ENCODE results near the gene SLC51B.

Gene SLC51B

DNA sequence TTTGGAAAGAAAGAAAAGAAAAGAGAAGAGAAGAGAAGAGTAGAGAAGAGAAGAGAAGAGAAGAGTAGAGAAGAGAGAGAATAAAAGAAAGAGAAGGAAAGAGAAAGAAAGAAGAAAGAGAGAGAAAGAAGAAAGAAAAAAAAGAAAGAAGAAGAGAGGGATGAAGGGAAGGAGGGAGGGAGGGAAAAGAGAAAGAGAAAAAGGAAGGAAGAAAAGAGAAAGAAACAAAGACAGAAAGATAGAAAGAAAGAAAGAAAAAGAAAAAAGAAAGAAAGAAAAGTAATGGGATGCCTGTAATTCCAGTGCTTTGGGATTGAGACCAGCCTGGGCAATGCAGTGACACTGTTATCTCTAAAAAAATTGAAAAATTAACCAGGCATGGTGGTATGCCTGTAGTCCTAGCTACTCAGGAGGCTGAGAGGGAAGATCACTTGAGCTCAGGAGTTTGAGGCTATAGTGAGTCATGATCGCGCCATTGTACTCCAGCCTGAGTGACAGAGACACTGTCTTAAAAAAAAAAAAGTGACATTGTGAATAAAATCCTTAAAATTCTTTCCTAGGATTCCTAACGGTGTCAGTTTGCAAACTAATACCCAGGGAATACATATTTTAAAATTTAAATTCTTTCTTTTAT, 20.9 kb downstream of the SLC51B start:
- TF ChIP-seq, protein P1, sequence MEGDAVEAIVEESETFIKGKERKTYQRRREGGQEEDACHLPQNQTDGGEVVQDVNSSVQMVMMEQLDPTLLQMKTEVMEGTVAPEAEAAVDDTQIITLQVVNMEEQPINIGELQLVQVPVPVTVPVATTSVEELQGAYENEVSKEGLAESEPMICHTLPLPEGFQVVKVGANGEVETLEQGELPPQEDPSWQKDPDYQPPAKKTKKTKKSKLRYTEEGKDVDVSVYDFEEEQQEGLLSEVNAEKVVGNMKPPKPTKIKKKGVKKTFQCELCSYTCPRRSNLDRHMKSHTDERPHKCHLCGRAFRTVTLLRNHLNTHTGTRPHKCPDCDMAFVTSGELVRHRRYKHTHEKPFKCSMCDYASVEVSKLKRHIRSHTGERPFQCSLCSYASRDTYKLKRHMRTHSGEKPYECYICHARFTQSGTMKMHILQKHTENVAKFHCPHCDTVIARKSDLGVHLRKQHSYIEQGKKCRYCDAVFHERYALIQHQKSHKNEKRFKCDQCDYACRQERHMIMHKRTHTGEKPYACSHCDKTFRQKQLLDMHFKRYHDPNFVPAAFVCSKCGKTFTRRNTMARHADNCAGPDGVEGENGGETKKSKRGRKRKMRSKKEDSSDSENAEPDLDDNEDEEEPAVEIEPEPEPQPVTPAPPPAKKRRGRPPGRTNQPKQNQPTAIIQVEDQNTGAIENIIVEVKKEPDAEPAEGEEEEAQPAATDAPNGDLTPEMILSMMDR (conservative IDR thresholded peaks at IDR 0.05; ENCODE audit: low read depth, low read length) = no peak
- no peak for DNase-seq (ENCODE audit: low read depth)

DNA sequence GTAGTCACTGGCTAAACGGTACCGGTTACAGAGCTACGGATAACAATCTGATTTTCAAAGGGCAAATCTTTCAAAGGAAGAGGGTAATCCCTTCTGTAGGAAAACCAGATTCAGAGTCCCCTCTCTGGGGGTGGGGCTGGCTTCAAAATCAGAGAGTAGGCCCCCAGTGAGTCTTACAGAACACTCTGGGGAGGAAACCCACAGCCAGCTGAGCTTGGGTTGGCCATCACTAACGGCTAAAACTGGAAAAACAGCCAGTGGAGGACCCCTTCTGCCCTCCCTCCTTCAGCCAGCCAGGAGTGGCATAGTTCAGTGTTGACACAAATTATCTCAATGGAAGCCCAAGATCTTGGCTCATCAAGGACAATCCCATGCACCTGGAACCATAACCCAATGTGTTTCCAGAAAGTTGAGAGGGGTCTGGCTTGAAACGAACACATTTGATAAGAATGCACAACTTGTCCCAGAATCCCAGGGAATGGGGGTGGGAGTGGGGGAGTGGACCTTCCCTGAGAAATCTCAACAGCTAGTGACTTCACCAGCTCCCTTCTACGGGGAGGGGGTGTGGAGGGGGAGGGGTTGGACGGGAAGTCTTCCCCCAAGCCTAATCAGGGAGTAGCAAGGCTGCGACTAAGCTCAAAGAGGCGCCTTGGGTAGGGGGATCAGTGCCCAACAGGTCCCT, 21.6 kb downstream of the SLC51B start:
- no peak overlapping the region for H3K4me3 ChIP-seq (ENCODE audit: low read depth, low read length)
- TF ChIP-seq, protein P1 (conservative IDR thresholded peaks at IDR 0.05; ENCODE audit: low read depth, low read length) = no peak
- no peak for DNase-seq (ENCODE audit: low read depth)

More for the DNA sequence above, 20.9 kb downstream of the SLC51B start:
- H3K4me3 ChIP-seq (ENCODE audit: low read depth, low read length) = no peak overlapping the region

DNA sequence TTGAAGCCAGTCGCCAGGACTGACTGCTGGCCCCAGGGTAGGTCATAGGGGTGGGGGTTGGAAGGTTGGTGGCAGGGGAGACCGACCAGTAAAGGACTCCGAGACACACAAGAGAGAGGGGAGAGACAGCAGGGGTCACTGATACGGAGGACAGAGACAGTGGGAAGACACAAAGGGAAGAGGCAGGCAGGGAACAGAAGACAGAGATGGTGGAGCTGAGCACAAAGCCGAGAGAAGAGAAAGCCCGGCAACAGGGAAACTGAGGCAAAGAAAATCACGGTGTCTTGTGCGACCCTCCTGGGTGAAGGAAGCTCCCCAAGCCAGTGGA, 22.1 kb downstream of the SLC51B start:
- no peak for DNase-seq (ENCODE audit: low read depth)
- TF ChIP-seq, protein P1 (conservative IDR thresholded peaks at IDR 0.05; ENCODE audit: low read depth, low read length) = no peak
- H3K4me3 ChIP-seq (ENCODE audit: low read depth, low read length) = peak overlapping the region; percentile 17

DNA sequence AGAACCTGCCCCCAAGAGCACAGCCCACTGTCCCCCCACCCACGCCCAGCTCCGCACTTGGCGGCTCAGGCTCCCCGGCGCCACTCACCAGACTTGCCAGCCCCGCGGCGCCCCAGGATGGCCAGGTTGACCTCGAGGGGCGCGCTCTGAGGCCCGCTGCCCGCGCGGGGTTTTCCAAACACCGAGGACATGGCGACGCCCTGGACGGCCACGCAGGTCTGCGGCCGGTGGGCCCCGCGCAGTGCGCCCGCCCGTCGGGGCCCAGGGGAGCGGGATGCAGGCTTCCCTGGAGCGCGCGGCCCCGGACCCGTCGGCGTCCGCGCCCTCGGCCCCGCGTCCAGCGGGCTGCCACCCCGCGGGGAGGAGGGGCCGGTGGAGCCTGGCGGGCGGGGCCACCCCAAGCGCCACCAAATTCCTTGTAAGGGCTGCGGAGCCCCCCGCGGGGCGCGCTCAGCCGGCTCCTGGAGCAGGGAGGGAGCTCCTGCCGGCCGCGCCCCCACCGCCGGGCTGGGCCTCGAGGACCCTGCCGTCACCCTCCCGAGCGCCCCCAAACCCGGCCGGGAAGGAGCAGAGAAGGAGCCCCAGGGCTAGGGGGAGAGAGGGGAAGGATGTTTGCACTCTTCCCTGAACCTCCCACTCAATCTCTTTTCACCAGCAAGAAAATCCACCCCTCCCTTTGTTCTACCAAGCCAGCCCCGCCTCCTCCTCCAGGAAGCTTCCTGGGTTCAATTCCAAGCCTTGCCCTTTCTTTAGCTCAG, 22.6 kb downstream of the SLC51B start, which contains the start of gene RASL12:
Gene RASL12 (minus strand): TSS at position 347 of the 758 bp plus-strand sequence. CDS start 156 bp downstream, at position 191.
- peak within 1 kb of the TSS; percentile 17 for H3K4me3 ChIP-seq (ENCODE audit: low read depth, low read length)
- DNase-seq (ENCODE audit: low read depth) = no peak
- TF ChIP-seq, protein P1 (conservative IDR thresholded peaks at IDR 0.05; ENCODE audit: low read depth, low read length) = no peak

DNA sequence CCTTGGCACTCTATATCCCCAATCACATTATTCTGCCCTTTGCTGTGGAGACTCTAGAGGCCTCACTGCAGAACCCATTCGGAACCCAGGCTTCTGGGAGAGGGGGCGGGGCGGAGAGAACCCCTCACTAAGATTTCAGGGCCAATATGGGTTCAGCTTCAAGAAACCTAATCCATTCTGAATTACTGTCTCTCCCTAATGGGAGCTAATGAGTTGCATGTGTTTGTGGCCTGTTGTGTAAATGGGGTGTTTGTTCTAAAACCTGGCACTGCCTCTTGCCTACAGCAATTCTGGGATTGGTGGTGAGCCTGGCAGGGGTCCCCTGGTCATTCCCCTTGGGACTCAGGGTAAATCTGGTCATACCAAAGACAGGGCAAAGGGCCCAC, 23.2 kb downstream of the SLC51B start:
- no peak for DNase-seq (ENCODE audit: low read depth)
- TF ChIP-seq, protein P1 (conservative IDR thresholded peaks at IDR 0.05; ENCODE audit: low read depth, low read length) = no peak
- H3K4me3 ChIP-seq (ENCODE audit: low read depth, low read length) = no peak overlapping the region

DNA sequence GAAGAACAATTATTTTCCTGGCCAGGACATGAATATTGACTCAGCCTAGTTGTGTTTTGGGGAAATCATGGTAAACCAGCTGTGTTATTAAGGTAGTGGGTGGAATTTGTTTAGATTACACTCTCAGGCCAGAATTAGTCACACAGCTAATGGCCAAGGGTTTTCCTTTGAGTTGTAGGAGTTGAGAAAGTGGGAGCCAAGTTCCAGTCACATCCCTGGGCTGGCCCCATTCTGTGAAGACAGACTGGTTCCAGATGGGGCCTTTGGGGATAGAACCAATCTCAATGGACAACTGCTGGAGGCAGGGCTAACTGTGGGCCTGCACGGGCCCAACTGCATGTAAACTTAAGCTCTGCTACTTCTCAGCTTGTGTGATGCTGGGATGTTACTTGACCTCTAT, 24.0 kb downstream of the SLC51B start:
- TF ChIP-seq, protein P1 (conservative IDR thresholded peaks at IDR 0.05; ENCODE audit: low read depth, low read length) = no peak
- no peak overlapping the region for H3K4me3 ChIP-seq (ENCODE audit: low read depth, low read length)
- peak; percentile 82 for DNase-seq (ENCODE audit: low read depth)

Measured in choroid plexus epithelial cell (primary cell).